Immature natural killer cell (primary cell): ENCODE measurements around the gene GMDS. TPM values are rescaled to one million over a fixed set of nuclear protein-coding genes. Genes with fewer than 3 reads are reported as not detected.

Experiments used
- DNase-seq, 3 donors: peaks; one replicate each; pipeline ENCODE4 v3.0.0; 2022; ENCODE audit warnings: mixed read lengths in 1 of 3
- H3K27ac Mint-ChIP-seq, 6 donors: one replicate each; pipeline ENCODE4 v1.8.0; 2020; ENCODE audit warnings: mixed read lengths in 6 of 6, mild to moderate bottlenecking in 5 of 6, inconsistent platforms in 4 of 6, moderate library complexity in 3 of 6
- H3K27me3 Mint-ChIP-seq, 3 donors: one replicate each; pipeline ENCODE4 v1.8.0; 2020 to 2021; ENCODE audit warnings: low read depth in 3 of 3, mild to moderate bottlenecking in 3 of 3, mixed read lengths in 3 of 3, moderate library complexity in 3 of 3, inconsistent platforms in 1 of 3
- H3K36me3 Mint-ChIP-seq, 3 donors: one replicate each; pipeline ENCODE4 v1.8.0; 2020; ENCODE audit warnings: mixed read lengths in 3 of 3, inconsistent platforms in 2 of 3, mild to moderate bottlenecking in 2 of 3
- H3K4me1 Mint-ChIP-seq, 2 donors: one replicate each; pipeline ENCODE4 v1.8.0; 2020; ENCODE audit warnings: inconsistent platforms in 2 of 2, mild to moderate bottlenecking in 2 of 2, mixed read lengths in 2 of 2, moderate library complexity in 1 of 2
- H3K4me3 Mint-ChIP-seq, 5 donors: one replicate each; pipeline ENCODE4 v1.8.0; 2020; ENCODE audit warnings: mild to moderate bottlenecking in 5 of 5, mixed read lengths in 5 of 5, inconsistent platforms in 3 of 5, moderate library complexity in 3 of 5
- H3K9me3 Mint-ChIP-seq, 6 donors: one replicate each; pipeline ENCODE4 v1.8.0; 2020; ENCODE audit warnings: mild to moderate bottlenecking in 6 of 6, mixed read lengths in 6 of 6, inconsistent platforms in 4 of 6, moderate library complexity in 3 of 6
- polyA plus RNA-seq, 3 donors: library from polyadenylated mRNA; unstranded; fragments of 300-500 nt; fragmentation: Illumina TruSeq; gene quantifications; one replicate each; pipeline ENCODE4 v1.2.3, GENCODE V29; 2021

Gene GMDS
- polyA plus RNA-seq, 3 donors from 2014 or later, result 14.1 to 25.4 (median 22.5) TPM

DNA sequence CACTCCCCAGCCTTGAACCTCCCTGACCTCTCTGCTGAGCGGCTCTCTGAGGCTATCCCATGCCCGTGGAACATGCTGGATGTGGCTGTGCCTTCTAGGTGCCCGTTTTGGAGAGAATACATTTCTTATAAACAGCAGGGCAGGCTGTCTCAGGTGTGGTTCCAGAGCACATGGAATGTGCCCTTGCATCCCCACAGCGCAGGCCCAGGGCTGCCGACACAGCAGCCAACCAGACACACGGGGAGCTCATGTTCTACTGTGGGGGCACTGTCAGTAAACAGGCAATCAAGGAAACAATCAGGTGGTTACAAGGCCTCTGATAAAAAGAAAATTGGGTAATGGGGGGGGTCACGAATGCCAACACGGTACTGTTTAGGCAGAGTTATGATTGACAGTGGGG lies 604.9 kb downstream of the GMDS start:
- no peak overlapping the region for H3K4me3 Mint-ChIP-seq

DNA sequence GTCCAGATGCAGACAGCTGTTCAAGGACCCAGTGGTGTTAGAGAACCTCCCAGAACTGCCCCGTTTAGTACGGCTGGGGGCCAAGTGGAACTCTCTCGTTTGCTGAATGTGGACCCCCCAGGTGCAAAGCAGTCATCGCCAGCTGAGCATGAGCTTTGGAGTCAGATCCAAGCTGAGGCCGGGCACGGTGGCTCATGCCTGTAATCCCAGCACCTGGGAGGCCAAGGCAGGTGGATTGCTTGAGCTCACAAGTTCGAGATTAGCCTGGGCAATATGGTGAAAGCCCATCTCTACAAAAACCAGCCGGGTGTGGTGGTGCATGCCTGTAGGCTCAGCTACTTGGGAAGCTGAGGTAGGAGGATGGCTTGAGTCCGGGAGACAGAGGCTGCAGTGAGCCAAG lies 606.0 kb downstream of the GMDS start:
- peaks cover 0 to 4% (median 2%) of the 10 kb centered on the region in 3 donors for H3K27me3 Mint-ChIP-seq
- H3K4me1 Mint-ChIP-seq, result no peaks in the 10 kb centered on the region
- no peak overlapping the region for H3K27ac Mint-ChIP-seq
- H3K4me3 Mint-ChIP-seq, result no peak overlapping the region
- DNase-seq, result no peak
- H3K9me3 Mint-ChIP-seq, result no peaks in the 10 kb centered on the region
- peaks cover 0 to 8% (median 3%) of the 10 kb centered on the region in 3 donors for H3K36me3 Mint-ChIP-seq

More for the DNA sequence above, 604.9 kb downstream of the GMDS start:
- DNase-seq, result no peak
- no peaks in the 10 kb centered on the region for H3K9me3 Mint-ChIP-seq
- no peak overlapping the region for H3K27ac Mint-ChIP-seq
- no peaks in the 10 kb centered on the region for H3K4me1 Mint-ChIP-seq
- H3K36me3 Mint-ChIP-seq, result peaks cover 0 to 8% (median 3%) of the 10 kb centered on the region in 3 donors
- H3K27me3 Mint-ChIP-seq, result peaks cover 0 to 4% (median 0%) of the 10 kb centered on the region in 3 donors

DNA sequence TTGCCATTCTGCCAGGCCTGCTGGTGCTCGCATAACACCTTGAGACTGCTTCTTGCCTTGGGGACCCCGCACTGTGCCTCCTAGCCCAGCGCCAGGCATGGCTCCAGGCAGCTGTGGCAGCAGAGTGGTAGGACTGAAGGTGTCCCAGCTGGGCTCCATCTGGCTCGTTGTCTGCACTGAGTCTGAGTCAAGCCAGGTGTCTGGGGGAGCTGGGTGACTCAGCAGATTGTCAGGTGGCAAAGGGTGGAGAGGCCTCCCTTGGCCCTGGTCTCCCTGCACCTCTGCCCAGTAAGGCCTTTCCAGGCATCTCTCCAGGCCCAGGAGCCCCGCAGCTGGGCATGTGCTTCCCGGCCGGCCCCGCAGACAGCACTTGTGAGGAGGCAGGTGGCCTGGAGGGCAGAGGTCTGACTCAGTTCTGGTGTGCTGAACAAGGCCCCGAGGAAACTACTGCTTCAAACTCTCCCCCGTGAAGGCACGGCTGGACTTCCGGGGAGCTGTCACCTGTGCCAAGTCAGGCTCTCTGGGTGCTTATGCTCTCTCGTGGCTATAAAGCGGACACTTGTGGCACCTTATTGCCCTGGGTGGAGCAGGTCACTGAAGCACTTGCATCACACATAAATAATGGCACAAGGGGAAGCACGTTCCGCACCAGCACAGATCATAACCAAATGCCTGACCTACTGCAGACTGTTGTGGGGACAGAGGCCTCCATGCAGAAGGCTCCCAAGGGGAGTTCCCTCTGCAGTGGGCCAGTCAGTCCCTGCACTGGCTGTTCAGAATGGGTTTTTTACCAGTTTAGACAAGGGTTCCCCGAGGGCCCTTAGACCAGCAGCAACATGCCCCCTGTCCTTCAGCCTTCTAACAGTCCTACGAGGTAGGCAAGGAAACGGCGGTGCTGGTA lies 608.2 kb downstream of the GMDS start:
- no peak for DNase-seq
- no peaks in the 10 kb centered on the region for H3K4me1 Mint-ChIP-seq
- peaks cover 0 to 6% (median 2%) of the 10 kb centered on the region in 3 donors for H3K36me3 Mint-ChIP-seq
- H3K4me3 Mint-ChIP-seq, result no peak overlapping the region
- no peaks in the 10 kb centered on the region for H3K9me3 Mint-ChIP-seq
- H3K27me3 Mint-ChIP-seq, result peaks cover 0 to 5% (median 2%) of the 10 kb centered on the region in 3 donors
- no peak overlapping the region for H3K27ac Mint-ChIP-seq

DNA sequence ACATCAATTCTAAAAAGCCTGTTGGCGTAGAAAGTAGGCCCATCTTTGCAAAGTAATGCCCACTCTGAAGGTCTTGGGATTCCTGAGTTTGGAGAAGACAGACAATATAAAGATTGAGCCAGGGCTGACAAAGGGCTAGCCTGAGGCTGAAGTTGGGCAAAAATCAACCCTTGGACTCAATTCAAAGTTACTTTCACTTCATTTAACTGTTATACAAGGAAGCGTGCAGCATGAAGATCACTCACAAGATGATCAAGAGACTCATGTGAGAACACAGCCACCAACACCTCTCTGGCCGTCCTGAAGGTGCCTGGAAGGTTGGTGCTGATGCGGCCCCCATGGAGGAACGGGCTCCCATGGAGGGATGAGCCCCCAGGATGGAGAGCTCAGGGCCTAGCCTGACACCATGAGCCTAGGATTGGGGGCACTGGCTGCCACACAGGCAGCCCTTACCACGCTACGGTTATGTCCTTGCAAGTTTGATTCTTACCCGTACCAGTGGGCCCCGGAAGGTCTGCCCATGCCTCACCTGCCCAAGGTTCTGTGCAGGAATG lies 609.1 kb downstream of the GMDS start:
- peaks cover 0 to 2% (median 1%) of the 10 kb centered on the region in 3 donors for H3K27me3 Mint-ChIP-seq

DNA sequence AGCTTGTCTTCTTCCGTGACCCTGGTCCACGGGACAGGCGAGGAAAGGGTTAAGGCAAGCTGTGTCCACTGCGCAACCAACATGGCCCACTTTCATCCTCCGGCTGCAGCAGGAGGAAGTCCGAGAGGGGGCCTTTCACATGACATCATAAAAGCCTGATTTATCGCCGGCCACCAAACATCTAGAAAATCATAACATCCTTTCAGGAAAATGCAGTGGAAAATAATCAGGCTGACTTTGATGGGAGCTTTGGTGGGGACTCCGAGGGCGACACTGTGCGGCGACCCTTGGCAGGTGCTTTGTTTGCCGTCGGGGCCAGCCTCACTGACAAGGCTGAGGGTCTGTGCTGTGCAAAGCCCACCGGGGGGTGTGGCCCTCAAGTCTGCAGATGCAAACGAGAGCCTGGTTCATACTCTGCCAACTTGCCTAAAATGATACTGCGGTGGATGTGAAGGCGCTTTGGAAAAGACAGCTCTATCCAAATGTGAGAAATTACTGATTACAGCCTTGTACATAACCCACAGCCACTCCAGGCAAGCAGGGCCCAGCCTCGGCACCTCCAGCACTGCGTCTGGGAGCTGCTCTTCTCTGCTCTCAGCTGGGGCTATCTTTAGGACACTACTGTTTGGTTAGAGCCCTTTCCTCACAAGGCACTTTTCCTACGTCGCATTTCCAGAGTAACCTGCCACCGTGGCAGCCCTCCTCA lies 609.9 kb downstream of the GMDS start:
- Mint-ChIP-seq H3K27me3 (peaks cover 0 to 4% (median 1%) of the 10 kb centered on the region in 3 donors), H3K27ac (no peak overlapping the region), H3K36me3 (peaks cover 0 to 9% (median 4%) of the 10 kb centered on the region in 3 donors), H3K4me3 (no peak overlapping the region), H3K4me1 (no peaks in the 10 kb centered on the region), H3K9me3 (no peaks in the 10 kb centered on the region)
- no peak for DNase-seq

More for the DNA sequence above, 609.1 kb downstream of the GMDS start:
- no peak overlapping the region for H3K4me3 Mint-ChIP-seq
- no peaks in the 10 kb centered on the region for H3K9me3 Mint-ChIP-seq
- H3K4me1 Mint-ChIP-seq, result no peaks in the 10 kb centered on the region
- H3K27ac Mint-ChIP-seq, result no peak overlapping the region
- no peak for DNase-seq
- H3K36me3 Mint-ChIP-seq, result peaks cover 0 to 9% (median 4%) of the 10 kb centered on the region in 3 donors

DNA sequence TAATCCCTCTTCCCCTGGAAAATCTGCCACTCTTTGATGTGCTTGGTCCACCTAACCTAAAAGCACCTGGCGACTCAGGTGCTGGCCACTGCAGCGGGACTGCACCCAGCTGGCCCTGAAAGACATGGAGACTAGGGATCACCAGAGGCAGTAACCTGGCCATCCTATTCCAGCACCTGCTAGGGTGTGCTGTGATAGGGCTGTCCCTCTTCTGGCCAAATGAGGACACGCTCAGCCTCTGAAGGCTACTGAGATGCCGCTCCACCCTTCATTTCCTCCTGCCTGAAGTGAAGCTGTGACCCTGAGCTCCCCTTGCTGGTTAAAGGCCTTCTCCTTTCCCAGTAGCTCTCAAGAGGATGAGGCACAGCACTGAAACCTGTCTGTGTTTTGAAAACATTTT lies 611.3 kb downstream of the GMDS start:
- DNase-seq, result no peak
- H3K27ac Mint-ChIP-seq, result no peak overlapping the region
- peaks cover under 1 to 4% (median 1%) of the 10 kb centered on the region in 3 donors for H3K27me3 Mint-ChIP-seq
- no peaks in the 10 kb centered on the region for H3K9me3 Mint-ChIP-seq
- H3K36me3 Mint-ChIP-seq, result peaks cover 2 to 11% (median 7%) of the 10 kb centered on the region in 3 donors
- H3K4me3 Mint-ChIP-seq, result no peak overlapping the region
- no peaks in the 10 kb centered on the region for H3K4me1 Mint-ChIP-seq

DNA sequence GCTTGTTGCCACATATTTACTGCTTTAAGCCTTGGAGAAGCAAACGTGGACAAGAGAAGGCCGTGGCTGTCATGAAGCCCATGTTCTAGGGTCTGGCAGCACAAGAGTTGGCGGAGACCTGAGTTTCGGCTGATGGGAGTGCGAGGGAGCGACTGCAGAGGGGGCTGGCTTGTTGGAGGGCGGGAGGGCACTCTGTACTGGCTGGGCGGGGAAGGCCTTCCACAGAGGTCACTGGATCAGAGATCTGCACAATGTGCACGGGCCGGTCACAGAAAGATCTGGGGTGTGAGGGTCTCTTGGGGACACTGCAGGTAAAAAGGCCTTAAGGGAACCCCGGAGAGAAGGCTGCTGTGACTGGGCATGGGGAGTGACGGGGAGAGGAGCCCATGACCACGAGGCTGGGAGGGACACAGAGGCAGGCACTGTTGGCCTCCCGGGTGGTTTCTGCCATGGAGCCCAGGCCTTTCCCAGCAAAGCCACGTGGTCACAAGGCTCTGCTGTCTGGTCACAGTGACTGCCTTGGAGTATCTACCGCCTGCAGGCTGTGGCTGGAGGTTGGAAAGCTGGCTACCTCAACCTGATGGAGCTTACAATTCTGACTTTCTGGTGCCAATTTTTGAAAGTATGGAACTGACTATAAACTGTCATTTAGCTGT lies 611.9 kb downstream of the GMDS start:
- Mint-ChIP-seq H3K9me3 (no peaks in the 10 kb centered on the region), H3K36me3 (peaks cover 4 to 8% (median 8%) of the 10 kb centered on the region in 3 donors), H3K4me1 (no peaks in the 10 kb centered on the region), H3K27me3 (peaks cover 1 to 4% (median 3%) of the 10 kb centered on the region in 3 donors), H3K4me3 (no peak overlapping the region), H3K27ac (no peak overlapping the region)
- DNase-seq, result no peak

DNA sequence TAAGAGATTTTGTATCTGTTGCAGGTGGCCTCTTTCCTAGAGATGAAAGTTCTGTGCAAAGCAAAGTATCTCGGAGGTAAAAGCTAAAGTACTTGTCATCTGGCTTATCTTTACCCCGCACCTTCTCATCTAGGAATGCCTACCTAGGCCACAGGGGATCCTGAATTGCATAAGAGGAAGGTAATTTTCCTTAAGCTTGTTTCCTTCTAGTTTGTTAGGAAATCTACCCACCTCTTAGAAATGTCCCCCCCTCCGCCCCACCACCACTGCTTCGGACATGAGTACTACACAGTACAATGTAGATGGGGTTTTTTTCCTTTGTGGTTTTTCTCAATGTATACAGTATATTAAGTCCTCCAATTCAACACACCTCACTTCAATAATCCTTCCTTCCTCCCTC lies 614.2 kb downstream of the GMDS start:
- Mint-ChIP-seq H3K27ac (no peak overlapping the region), H3K4me3 (no peak overlapping the region), H3K4me1 (peaks cover 2 to 4% of the 10 kb centered on the region in 2 donors), H3K9me3 (no peaks in the 10 kb centered on the region), H3K27me3 (peaks cover 5 to 16% (median 7%) of the 10 kb centered on the region in 3 donors), H3K36me3 (peaks cover 4 to 8% (median 8%) of the 10 kb centered on the region in 3 donors)
- no peak for DNase-seq

DNA sequence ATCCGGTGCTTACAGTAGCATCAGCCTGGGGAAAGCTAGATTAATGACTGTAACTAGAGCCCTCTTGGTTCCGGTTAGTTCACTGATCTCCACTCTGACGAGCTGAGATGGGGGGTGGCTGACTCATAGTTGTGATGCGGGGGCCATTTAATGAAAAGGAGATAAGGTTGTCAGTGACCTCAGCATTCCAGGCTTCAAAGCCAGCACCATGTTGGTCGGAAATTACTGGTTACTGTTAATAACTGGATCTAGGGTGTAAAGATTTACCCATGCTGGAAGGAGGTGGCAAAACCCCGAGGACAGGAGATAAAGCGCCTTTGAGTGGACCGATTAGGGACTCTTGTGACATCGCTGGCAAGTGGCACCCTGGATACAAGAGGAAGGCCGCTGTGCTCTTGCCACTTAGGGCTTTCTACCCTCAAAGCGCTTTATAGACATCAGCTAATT lies 614.6 kb downstream of the GMDS start:
- peaks cover 4 to 8% (median 8%) of the 10 kb centered on the region in 3 donors for H3K36me3 Mint-ChIP-seq
- H3K27me3 Mint-ChIP-seq, result peaks cover 5 to 21% (median 10%) of the 10 kb centered on the region in 3 donors
- no peak overlapping the region for H3K27ac Mint-ChIP-seq
- peaks cover 6 to 8% of the 10 kb centered on the region in 2 donors for H3K4me1 Mint-ChIP-seq
- DNase-seq, result no peak
- H3K4me3 Mint-ChIP-seq, result no peak overlapping the region
- H3K9me3 Mint-ChIP-seq, result no peaks in the 10 kb centered on the region

DNA sequence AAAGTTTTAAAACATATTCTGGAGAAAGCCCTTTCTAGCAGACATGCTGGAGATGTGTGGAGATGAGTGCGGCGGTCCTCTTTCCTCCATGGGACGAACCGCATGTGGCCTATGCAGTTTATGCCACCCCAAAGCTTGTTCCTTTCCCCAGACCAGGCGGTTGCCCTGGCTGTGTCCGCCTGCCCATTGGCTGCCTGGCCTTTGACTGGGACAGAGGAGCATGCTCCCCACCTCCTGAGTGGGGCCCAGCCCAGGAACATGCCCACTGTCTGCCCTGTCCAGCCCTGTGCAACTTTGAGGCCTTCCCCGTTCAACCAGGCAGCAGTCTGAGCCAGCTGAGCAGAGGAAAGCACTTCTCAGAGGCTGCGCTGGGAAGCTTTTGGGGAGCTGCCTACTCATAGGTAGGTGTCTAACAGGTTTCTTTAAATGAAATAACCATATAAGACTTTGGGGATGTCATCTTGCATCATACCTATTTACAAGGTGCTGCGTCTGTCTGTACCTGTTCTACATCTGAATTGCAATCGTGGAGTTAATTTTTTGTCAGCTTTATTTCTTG lies 615.1 kb downstream of the GMDS start:
- Mint-ChIP-seq H3K4me3 (no peak overlapping the region), H3K27ac (no peak overlapping the region), H3K4me1 (peaks cover 11 to 13% of the 10 kb centered on the region in 2 donors), H3K27me3 (peaks cover 5 to 21% (median 10%) of the 10 kb centered on the region in 3 donors), H3K9me3 (peaks cover 0 to 1% (median 0%) of the 10 kb centered on the region in 6 donors), H3K36me3 (peaks cover 7 to 8% (median 8%) of the 10 kb centered on the region in 3 donors)
- no peak for DNase-seq

DNA sequence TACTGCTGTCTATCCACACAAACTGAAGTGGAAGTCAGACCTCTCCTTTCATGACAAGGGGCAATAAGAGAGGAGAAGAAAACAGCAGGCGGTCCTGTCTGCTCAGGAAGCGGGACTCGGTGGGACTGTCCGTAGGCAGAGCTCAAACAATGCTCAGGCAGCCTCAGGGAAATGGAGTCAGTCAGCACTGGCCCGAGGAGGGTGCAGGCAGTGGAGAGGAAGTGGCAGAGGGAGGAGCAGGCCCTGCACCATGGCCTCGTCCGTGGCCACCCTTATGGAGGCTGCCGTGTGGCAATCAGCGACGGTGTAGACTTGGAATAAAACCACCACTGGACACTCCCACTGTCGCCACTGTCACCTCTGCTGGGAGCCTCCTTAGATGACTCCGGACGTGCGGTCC lies 616.1 kb downstream of the GMDS start:
- peaks cover 8 to 11% (median 8%) of the 10 kb centered on the region in 3 donors for H3K36me3 Mint-ChIP-seq
- no peak overlapping the region for H3K4me3 Mint-ChIP-seq
- no peak overlapping the region for H3K27ac Mint-ChIP-seq
- no peak for DNase-seq
- H3K9me3 Mint-ChIP-seq, result peaks cover 0 to 1% (median 0%) of the 10 kb centered on the region in 6 donors
- H3K27me3 Mint-ChIP-seq, result peaks cover 7 to 21% (median 8%) of the 10 kb centered on the region in 3 donors
- H3K4me1 Mint-ChIP-seq, result peaks cover 14 to 18% of the 10 kb centered on the region in 2 donors

DNA sequence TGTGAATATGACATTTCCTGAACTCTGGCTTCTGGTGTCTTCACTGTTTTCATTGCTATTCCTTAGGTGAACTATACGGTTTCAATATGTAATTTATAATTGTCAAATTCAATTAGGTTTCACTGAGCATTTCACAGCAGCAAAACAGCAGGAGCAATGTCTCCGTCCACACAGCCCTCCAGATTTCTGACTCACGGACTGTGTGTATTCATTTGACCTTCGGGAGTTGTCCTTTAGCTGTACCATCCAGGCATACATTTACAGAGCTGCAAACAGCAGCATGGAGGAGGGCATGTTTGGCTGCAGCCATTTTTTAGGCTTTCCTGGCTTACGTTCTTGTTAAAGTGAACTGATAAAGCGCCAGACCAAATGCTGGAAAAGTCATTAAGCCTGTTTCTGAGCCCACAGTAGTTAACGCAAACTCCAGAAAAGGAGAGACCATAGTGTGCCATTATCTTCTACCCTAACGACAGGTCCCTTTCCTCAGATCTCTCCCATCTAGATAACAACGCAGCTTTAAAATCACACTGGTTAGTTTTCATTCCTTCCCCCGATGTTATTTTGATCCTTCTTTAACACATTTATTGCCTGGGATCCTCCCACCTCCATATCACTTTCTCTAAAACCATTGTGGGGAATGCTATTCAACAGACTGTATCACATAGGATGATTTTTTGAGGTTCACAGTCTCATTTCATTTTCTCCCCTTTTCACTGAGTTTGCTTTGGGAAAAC lies 617.4 kb downstream of the GMDS start:
- Mint-ChIP-seq H3K4me1 (peaks cover 18% of the 10 kb centered on the region in 2 donors), H3K9me3 (peaks cover 0 to 1% (median 0%) of the 10 kb centered on the region in 6 donors), H3K36me3 (peaks cover 16 to 19% (median 16%) of the 10 kb centered on the region in 3 donors), H3K4me3 (no peak overlapping the region), H3K27me3 (peaks cover 7 to 22% (median 8%) of the 10 kb centered on the region in 3 donors), H3K27ac (no peak overlapping the region)
- no peak for DNase-seq
